ENCODE results near the gene EIF5A2. TPM values are rescaled to one million over a fixed set of nuclear protein-coding genes. Genes with fewer than 3 reads are reported as not detected.
"Not testable (repeated sequence)": the region's sequence is repeated elsewhere in the genome, so short reads cannot be mapped to it uniquely, and the experiment has no call there.

EIF5A2 gene
- 8.1 and 10.5 TPM in 2 replicates for total RNA-seq

- Mint-ChIP-seq H3K4me1 (ENCODE audit: low read depth) (peaks cover 24% of the 10 kb centered on the region), H3K4me3 (peak within 1 kb of the TSS; percentile 96)
- intact Hi-C loops (cut with micrococcal nuclease): loop anchor here (1.0 to 10.0 kb wide), 7 partner anchors 38 to 1846 kb away; partner anchors contain the start of genes ECT2, MYNN, PHC3 and PRKCI
Observed at GRCh38 chr3:170908235-170909116, at the start of gene EIF5A2. EIF5A2 (minus strand) TSS chr3:170908637; CDS start chr3:170907806, 831 bp downstream.

GRCh38 chr3:170956647-170957046 lies 48.2 kb upstream of the EIF5A2 start:
- no peaks in the 10 kb centered on the region for H3K36me3 Mint-ChIP-seq (ENCODE audit: low read depth)
- H3K9me3 Mint-ChIP-seq: no peaks in the 10 kb centered on the region
- no peak for DNase-seq (ENCODE audit: low spot score)
- intact Hi-C loops (cut with micrococcal nuclease): no loop called here
- no peak overlapping the region for H3K27ac Mint-ChIP-seq
- no peaks in the 10 kb centered on the region for H3K4me1 Mint-ChIP-seq (ENCODE audit: low read depth)
- peaks cover 23% of the 10 kb centered on the region for H3K27me3 Mint-ChIP-seq (ENCODE audit: insufficient read depth)
- H3K4me3 Mint-ChIP-seq: no peak overlapping the region

More at GRCh38 chr3:170908235-170909116, at the start of gene EIF5A2:
- DNase-seq (ENCODE audit: low spot score): peak; percentile 88
- peaks cover 1% of the 10 kb centered on the region for H3K36me3 Mint-ChIP-seq (ENCODE audit: low read depth)
- H3K9me3 Mint-ChIP-seq: peaks cover 9% of the 10 kb centered on the region
- peaks cover 12% of the 10 kb centered on the region for H3K27me3 Mint-ChIP-seq (ENCODE audit: insufficient read depth)
- peak within 1 kb of the TSS; percentile 85 for H3K27ac Mint-ChIP-seq

- intact Hi-C loops (cut with micrococcal nuclease): no loop called here
- H3K27me3 Mint-ChIP-seq (ENCODE audit: insufficient read depth): peaks cover 16% of the 10 kb centered on the region
- no peaks in the 10 kb centered on the region for H3K36me3 Mint-ChIP-seq (ENCODE audit: low read depth)
Observed at GRCh38 chr3:170953736-170954135, 45.3 kb upstream of the EIF5A2 start.

GRCh38 chr3:170953229-170953628 lies 44.8 kb upstream of the EIF5A2 start:
- Mint-ChIP-seq H3K4me1 (ENCODE audit: low read depth) (no peaks in the 10 kb centered on the region), H3K27me3 (ENCODE audit: insufficient read depth) (peaks cover 16% of the 10 kb centered on the region), H3K4me3 (no peak overlapping the region), H3K9me3 (no peaks in the 10 kb centered on the region), H3K36me3 (ENCODE audit: low read depth) (no peaks in the 10 kb centered on the region), H3K27ac (no peak overlapping the region)
- intact Hi-C loops (cut with micrococcal nuclease): no loop called here
- DNase-seq (ENCODE audit: low spot score): no peak

More at GRCh38 chr3:170953736-170954135, 45.3 kb upstream of the EIF5A2 start:
- DNase-seq (ENCODE audit: low spot score): no peak
- Mint-ChIP-seq H3K27ac (no peak overlapping the region), H3K9me3 (no peaks in the 10 kb centered on the region), H3K4me1 (ENCODE audit: low read depth) (no peaks in the 10 kb centered on the region), H3K4me3 (no peak overlapping the region)

- intact Hi-C loops (cut with micrococcal nuclease): no loop called here
- no peak for DNase-seq (ENCODE audit: low spot score)
- H3K27me3 Mint-ChIP-seq (ENCODE audit: insufficient read depth): peaks cover 9% of the 10 kb centered on the region
- H3K4me3 Mint-ChIP-seq: no peak overlapping the region
- no peaks in the 10 kb centered on the region for H3K4me1 Mint-ChIP-seq (ENCODE audit: low read depth)
- no peak overlapping the region for H3K27ac Mint-ChIP-seq
- H3K9me3 Mint-ChIP-seq: no peaks in the 10 kb centered on the region
- H3K36me3 Mint-ChIP-seq (ENCODE audit: low read depth): no peaks in the 10 kb centered on the region
Observed at GRCh38 chr3:170949211-170949610, 40.8 kb upstream of the EIF5A2 start.

GRCh38 chr3:170947018-170947769 lies 38.8 kb upstream of the EIF5A2 start:
- Mint-ChIP-seq H3K36me3 (ENCODE audit: low read depth) (no peaks in the 10 kb centered on the region), H3K4me3 (no peak overlapping the region)
- intact Hi-C loops (cut with micrococcal nuclease): no loop called here

GRCh38 chr3:170942011-170942410 lies 33.6 kb upstream of the EIF5A2 start:
- no peak overlapping the region for H3K27ac Mint-ChIP-seq
- intact Hi-C loops (cut with micrococcal nuclease): no loop called here
- H3K9me3 Mint-ChIP-seq: peaks cover 15% of the 10 kb centered on the region
- no peak overlapping the region for H3K4me3 Mint-ChIP-seq
- no peak for DNase-seq (ENCODE audit: low spot score)
- H3K4me1 Mint-ChIP-seq (ENCODE audit: low read depth): no peaks in the 10 kb centered on the region
- no peaks in the 10 kb centered on the region for H3K36me3 Mint-ChIP-seq (ENCODE audit: low read depth)
- peaks cover 4% of the 10 kb centered on the region for H3K27me3 Mint-ChIP-seq (ENCODE audit: insufficient read depth)

More at GRCh38 chr3:170947018-170947769, 38.8 kb upstream of the EIF5A2 start:
- Mint-ChIP-seq H3K9me3 (no peaks in the 10 kb centered on the region), H3K27ac (no peak overlapping the region), H3K27me3 (ENCODE audit: insufficient read depth) (peaks cover 9% of the 10 kb centered on the region), H3K4me1 (ENCODE audit: low read depth) (no peaks in the 10 kb centered on the region)
- no peak for DNase-seq (ENCODE audit: low spot score)

- intact Hi-C loops (cut with micrococcal nuclease): no loop called here
Observed at GRCh38 chr3:170941551-170941950, 33.1 kb upstream of the EIF5A2 start.

GRCh38 chr3:170933039-170933438 lies 24.6 kb upstream of the EIF5A2 start:
- intact Hi-C loops (cut with micrococcal nuclease); H3K27ac Mint-ChIP-seq; DNase-seq (ENCODE audit: low spot score); H3K9me3 Mint-ChIP-seq; H3K27me3 Mint-ChIP-seq (ENCODE audit: insufficient read depth); H3K4me1 Mint-ChIP-seq (ENCODE audit: low read depth); H3K4me3 Mint-ChIP-seq; H3K36me3 Mint-ChIP-seq (ENCODE audit: low read depth): not testable (repeated sequence)

More at GRCh38 chr3:170941551-170941950, 33.1 kb upstream of the EIF5A2 start:
- H3K36me3 Mint-ChIP-seq (ENCODE audit: low read depth): no peaks in the 10 kb centered on the region
- no peaks in the 10 kb centered on the region for H3K4me1 Mint-ChIP-seq (ENCODE audit: low read depth)
- DNase-seq (ENCODE audit: low spot score): no peak
- peaks cover 4% of the 10 kb centered on the region for H3K27me3 Mint-ChIP-seq (ENCODE audit: insufficient read depth)
- H3K9me3 Mint-ChIP-seq: peaks cover 15% of the 10 kb centered on the region
- no peak overlapping the region for H3K27ac Mint-ChIP-seq
- no peak overlapping the region for H3K4me3 Mint-ChIP-seq

- H3K27me3 Mint-ChIP-seq (ENCODE audit: insufficient read depth); H3K27ac Mint-ChIP-seq; H3K4me1 Mint-ChIP-seq (ENCODE audit: low read depth); H3K36me3 Mint-ChIP-seq (ENCODE audit: low read depth); H3K4me3 Mint-ChIP-seq; DNase-seq (ENCODE audit: low spot score); intact Hi-C loops (cut with micrococcal nuclease): not testable (repeated sequence)
- H3K9me3 Mint-ChIP-seq: peaks cover 15% of the 10 kb centered on the region
Observed at GRCh38 chr3:170923553-170923952, 15.1 kb upstream of the EIF5A2 start.

- Mint-ChIP-seq H3K36me3 (ENCODE audit: low read depth) (no peaks in the 10 kb centered on the region), H3K4me3 (no peak overlapping the region), H3K27ac (no peak overlapping the region), H3K9me3 (peaks cover 21% of the 10 kb centered on the region), H3K27me3 (ENCODE audit: insufficient read depth) (peaks cover 12% of the 10 kb centered on the region), H3K4me1 (ENCODE audit: low read depth) (no peaks in the 10 kb centered on the region)
- DNase-seq (ENCODE audit: low spot score): no peak
- intact Hi-C loops (cut with micrococcal nuclease): no loop called here
Observed at GRCh38 chr3:170918715-170919114, 10.3 kb upstream of the EIF5A2 start.

GRCh38 chr3:170914690-170915089 lies 6.3 kb upstream of the EIF5A2 start:
- DNase-seq (ENCODE audit: low spot score): no peak
- intact Hi-C loops (cut with micrococcal nuclease): no loop called here
- H3K36me3 Mint-ChIP-seq (ENCODE audit: low read depth): no peaks in the 10 kb centered on the region
- H3K9me3 Mint-ChIP-seq: peaks cover 11% of the 10 kb centered on the region
- H3K4me1 Mint-ChIP-seq (ENCODE audit: low read depth): no peaks in the 10 kb centered on the region
- no peak overlapping the region for H3K27ac Mint-ChIP-seq
- peaks cover 15% of the 10 kb centered on the region for H3K27me3 Mint-ChIP-seq (ENCODE audit: insufficient read depth)
- no peak overlapping the region for H3K4me3 Mint-ChIP-seq

- peaks cover 20% of the 10 kb centered on the region for H3K27me3 Mint-ChIP-seq (ENCODE audit: insufficient read depth)
- H3K36me3 Mint-ChIP-seq (ENCODE audit: low read depth): no peaks in the 10 kb centered on the region
- no peak overlapping the region for H3K27ac Mint-ChIP-seq
- intact Hi-C loops (cut with micrococcal nuclease): no loop called here
- H3K9me3 Mint-ChIP-seq: peaks cover 16% of the 10 kb centered on the region
- DNase-seq (ENCODE audit: low spot score): no peak
- no peak overlapping the region for H3K4me3 Mint-ChIP-seq
- H3K4me1 Mint-ChIP-seq (ENCODE audit: low read depth): no peaks in the 10 kb centered on the region
Observed at GRCh38 chr3:170914212-170914611, 5.8 kb upstream of the EIF5A2 start.
